ENCODE data around the gene SH2D3C. TPM values are rescaled to one million over a fixed set of nuclear protein-coding genes. Genes with fewer than 3 reads are reported as not detected.

SH2D3C gene
- total and polyA plus RNA-seq, 7 donors: 1.4 to 11.3 (median 5.0) TPM

GRCh38 chr9:127714951-127715469 is 63.5 kb downstream of the SH2D3C start:
- intact Hi-C loops (cut with DNase I): loop anchor here (5.0 kb wide), 2 partner anchors 103 to 128 kb away; partner anchors contain the start of gene STXBP1
- Histone ChIP-seq H3K4me1 (peaks cover 0 to 23% (median 20%) of the 10 kb centered on the region in 4 donors), H3K9me3 (no peaks in the 10 kb centered on the region), H3K27ac (peak overlapping the region; percentile 81 to 90 (median 84)), H3K4me3 (peak overlapping the region; percentile 62 to 77 (median 72)), H3K36me3 (no peaks in the 10 kb centered on the region), H3K27me3 (no peaks in the 10 kb centered on the region)
- TF ChIP-seq CTCF (IDR thresholded peaks at IDR 0.05) (no peak), POLR2A (IDR thresholded peaks at IDR 0.05) (no peak), POLR2AphosphoS5 (IDR thresholded peaks at IDR 0.05) (no peak), EP300 (IDR thresholded peaks at IDR 0.05) (no peak)
- no peak for DNase-seq
- WGBS, 2 donors: 1% methylated on average over 44 of the region's 44 CpGs

GRCh38 chr9:127714020-127714750 is 64.3 kb downstream of the SH2D3C start:
- intact Hi-C loops (cut with DNase I): no loop called here
- H3K4me3 ChIP-seq: peak overlapping the region in 3 of 4 donors; percentile 68 to 77 (median 75)
- no peaks in the 10 kb centered on the region for H3K9me3 ChIP-seq
- DNase-seq: no peak
- no peaks in the 10 kb centered on the region for H3K27me3 ChIP-seq
- TF ChIP-seq POLR2AphosphoS5 (IDR thresholded peaks at IDR 0.05) (no peak), CTCF (IDR thresholded peaks at IDR 0.05) (no peak), POLR2A (IDR thresholded peaks at IDR 0.05) (no peak), EP300 (IDR thresholded peaks at IDR 0.05) (no peak)
- peaks cover 0 to 23% (median 20%) of the 10 kb centered on the region in 4 donors for H3K4me1 ChIP-seq
- WGBS, 2 donors: 77 to 82% methylated on average over 19 of the region's 19 CpGs
- H3K27ac ChIP-seq: no peak overlapping the region
- no peaks in the 10 kb centered on the region for H3K36me3 ChIP-seq

- H3K27ac ChIP-seq: no peak overlapping the region
- no peaks in the 10 kb centered on the region for H3K36me3 ChIP-seq
- 93 to 96% methylated on average over 10 of the region's 10 CpGs for WGBS, 2 donors
- H3K27me3 ChIP-seq: no peaks in the 10 kb centered on the region
- no peaks in the 10 kb centered on the region for H3K9me3 ChIP-seq
- intact Hi-C loops (cut with DNase I): no loop called here
- no peak overlapping the region for H3K4me3 ChIP-seq
- no peak for DNase-seq
- peaks cover 0 to 23% (median 20%) of the 10 kb centered on the region in 4 donors for H3K4me1 ChIP-seq
- TF ChIP-seq POLR2A (IDR thresholded peaks at IDR 0.05): no peak
Measured at GRCh38 chr9:127712867-127713266, 65.6 kb downstream of the SH2D3C start.

- DNase-seq: no peak
- TF ChIP-seq POLR2A (IDR thresholded peaks at IDR 0.05) (no peak), POLR2AphosphoS5 (IDR thresholded peaks at IDR 0.05) (no peak), EP300 (IDR thresholded peaks at IDR 0.05) (no peak), CTCF (IDR thresholded peaks at IDR 0.05) (no peak)
- no peaks in the 10 kb centered on the region for H3K27me3 ChIP-seq
- WGBS, 2 donors: 92 to 93% methylated on average over 11 of the region's 11 CpGs
- H3K27ac ChIP-seq: no peak overlapping the region
- intact Hi-C loops (cut with DNase I): no loop called here
- H3K36me3 ChIP-seq: no peaks in the 10 kb centered on the region
- peaks cover 0 to 23% (median 20%) of the 10 kb centered on the region in 4 donors for H3K4me1 ChIP-seq
- H3K4me3 ChIP-seq: no peak overlapping the region
- no peaks in the 10 kb centered on the region for H3K9me3 ChIP-seq
Measured at GRCh38 chr9:127712371-127712770, 66.1 kb downstream of the SH2D3C start.

- DNase-seq: no peak
- TF ChIP-seq EP300 (IDR thresholded peaks at IDR 0.05): no peak
- TF ChIP-seq POLR2A (IDR thresholded peaks at IDR 0.05): no peak
- Histone ChIP-seq H3K9me3 (no peaks in the 10 kb centered on the region), H3K27me3 (no peaks in the 10 kb centered on the region), H3K27ac (no peak overlapping the region), H3K36me3 (no peaks in the 10 kb centered on the region), H3K4me3 (no peak overlapping the region), H3K4me1 (peaks cover 0 to 23% (median 20%) of the 10 kb centered on the region in 4 donors)
- intact Hi-C loops (cut with DNase I): no loop called here
- WGBS, 2 donors: 85 to 90% methylated on average over 11 of the region's 11 CpGs
Measured at GRCh38 chr9:127711831-127712274, 66.6 kb downstream of the SH2D3C start.

Measured in sigmoid colon (tissue), 7 donors.